ENCODE measurements around the gene RFNG. TPM values are rescaled to one million over a fixed set of nuclear protein-coding genes. Genes with fewer than 3 reads are reported as not detected.

The RFNG gene
- total and polyA plus RNA-seq, 2 donors: 8.1 to 45.4 TPM

GRCh38 chr17:82097184-82097918 lies 45.7 kb upstream of the RFNG start:
- WGBS: 1% methylated on average over 77 of the region's 77 CpGs
- Histone ChIP-seq H3K4me3 (ENCODE audit: low read length in 2 of 2) (peak overlapping the region; percentile 56 to 89), H3K36me3 (ENCODE audit: control insufficient read depth in 2 of 2, insufficient read depth in 2 of 2, low read length in 1 of 2) (peaks cover 46 to 50% of the 10 kb centered on the region in 2 donors), H3K27me3 (ENCODE audit: control insufficient read depth in 2 of 2, insufficient read depth in 1 of 2, low read length in 1 of 2) (no peaks in the 10 kb centered on the region), H3K27ac (ENCODE audit: low read depth in 1 of 2, low read length in 1 of 2) (peak overlapping the region; percentile 60 to 87), H3K9me3 (ENCODE audit: control insufficient read depth in 2 of 2, insufficient read depth in 1 of 2, low read length in 1 of 2) (peaks cover 0 to 5% of the 10 kb centered on the region in 2 donors), H3K4me1 (ENCODE audit: control insufficient read depth in 2 of 2, insufficient read depth in 2 of 2, low read length in 2 of 2) (peaks cover 31 to 41% of the 10 kb centered on the region in 2 donors)
- DNase-seq (ENCODE audit: low read depth in 6 of 9, low spot score in 9 of 9): no peak

DNA sequence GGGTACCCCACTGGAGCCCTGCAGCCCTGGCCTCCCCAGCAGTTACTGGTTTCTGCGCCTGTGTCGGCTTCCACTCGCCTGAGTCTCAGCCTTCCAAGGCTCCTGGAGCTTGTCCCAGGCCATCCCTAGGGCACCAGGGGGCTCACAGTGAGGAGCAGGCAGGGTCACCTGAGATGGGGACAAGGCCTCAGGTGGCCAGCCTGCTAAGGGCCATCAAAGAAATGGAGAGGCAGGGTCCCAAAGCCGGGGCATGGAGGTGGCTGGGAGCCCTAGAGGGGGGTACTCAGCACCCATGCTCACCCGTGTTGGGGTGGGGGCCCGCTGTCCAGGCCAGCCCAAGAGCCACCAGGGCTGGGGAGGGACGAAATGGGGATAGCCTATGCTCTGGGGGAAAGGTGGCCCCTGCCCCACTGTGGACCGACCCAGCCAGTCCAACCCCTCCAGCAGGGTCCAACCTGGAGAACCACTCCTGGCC lies 45.1 kb upstream of the RFNG start:
- H3K4me1 ChIP-seq (ENCODE audit: control insufficient read depth in 2 of 2, insufficient read depth in 2 of 2, low read length in 2 of 2): peaks cover 28 to 38% of the 10 kb centered on the region in 2 donors
- no peak overlapping the region for H3K27ac ChIP-seq (ENCODE audit: low read depth in 1 of 2, low read length in 1 of 2)
- WGBS: 83% methylated on average over 8 of the region's 8 CpGs
- DNase-seq (ENCODE audit: low read depth in 6 of 9, low spot score in 9 of 9): no peak
- peaks cover 0 to 5% of the 10 kb centered on the region in 2 donors for H3K9me3 ChIP-seq (ENCODE audit: control insufficient read depth in 2 of 2, insufficient read depth in 1 of 2, low read length in 1 of 2)
- no peaks in the 10 kb centered on the region for H3K27me3 ChIP-seq (ENCODE audit: control insufficient read depth in 2 of 2, insufficient read depth in 1 of 2, low read length in 1 of 2)
- H3K4me3 ChIP-seq (ENCODE audit: low read length in 2 of 2): peak overlapping the region; percentile 55 to 89
- peaks cover 52 to 56% of the 10 kb centered on the region in 2 donors for H3K36me3 ChIP-seq (ENCODE audit: control insufficient read depth in 2 of 2, insufficient read depth in 2 of 2, low read length in 1 of 2)

DNA sequence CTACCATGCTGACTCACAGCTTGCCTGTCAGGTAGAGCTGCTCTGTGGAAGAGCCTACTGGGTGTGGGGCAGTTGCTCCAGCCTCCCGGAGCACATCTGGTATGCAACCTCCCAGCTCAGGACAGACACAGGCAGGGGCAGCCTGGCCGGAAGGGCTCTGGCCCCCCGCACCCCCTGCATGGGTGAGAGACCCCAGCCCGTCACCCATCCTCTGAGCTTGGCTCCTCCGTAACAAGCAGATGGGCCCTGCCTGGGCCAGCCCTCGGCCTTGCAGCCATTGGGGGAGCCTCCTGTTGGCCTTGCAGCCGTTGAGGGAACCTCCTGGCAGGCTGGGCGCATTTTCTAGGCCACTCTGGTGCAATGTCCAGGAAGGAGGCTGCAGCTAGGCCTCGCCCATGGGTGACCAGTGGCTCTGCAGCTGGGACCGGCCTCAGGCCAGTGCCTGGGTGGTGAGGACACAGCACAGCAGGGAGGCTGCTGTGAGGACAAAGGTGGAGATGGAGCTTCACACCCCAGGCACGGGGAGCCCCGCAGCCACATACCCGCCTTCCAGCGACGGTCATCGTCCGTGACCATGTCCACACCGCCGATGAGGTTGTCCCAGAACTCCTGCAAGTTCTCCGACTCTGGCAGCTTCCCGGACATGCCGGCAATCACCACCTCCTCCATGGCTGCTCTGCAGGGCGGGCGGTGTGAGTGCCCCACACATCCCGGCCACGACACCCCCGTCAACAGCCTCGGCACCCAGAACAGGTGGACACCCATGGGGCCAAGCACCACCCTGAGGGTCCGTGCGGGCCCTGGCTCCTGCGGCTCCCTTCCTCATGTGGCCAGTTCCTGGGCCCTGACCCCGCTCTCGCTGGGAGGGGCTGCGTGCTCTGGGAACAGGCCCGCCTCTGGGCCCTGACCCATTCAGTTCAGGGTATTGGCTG lies 44.4 kb upstream of the RFNG start:
- Histone ChIP-seq H3K9me3 (ENCODE audit: control insufficient read depth in 2 of 2, insufficient read depth in 1 of 2, low read length in 1 of 2) (peaks cover 0 to 5% of the 10 kb centered on the region in 2 donors), H3K36me3 (ENCODE audit: control insufficient read depth in 2 of 2, insufficient read depth in 2 of 2, low read length in 1 of 2) (peaks cover 55 to 63% of the 10 kb centered on the region in 2 donors), H3K27ac (ENCODE audit: low read depth in 1 of 2, low read length in 1 of 2) (no peak overlapping the region), H3K4me1 (ENCODE audit: control insufficient read depth in 2 of 2, insufficient read depth in 2 of 2, low read length in 2 of 2) (peaks cover 25 to 31% of the 10 kb centered on the region in 2 donors), H3K4me3 (ENCODE audit: low read length in 2 of 2) (peak overlapping the region in 1 of 2 donors; percentile 55), H3K27me3 (ENCODE audit: control insufficient read depth in 2 of 2, insufficient read depth in 1 of 2, low read length in 1 of 2) (no peaks in the 10 kb centered on the region)
- 97% methylated on average over 35 of the region's 35 CpGs for WGBS
- no peak for DNase-seq (ENCODE audit: low read depth in 6 of 9, low spot score in 9 of 9)

- Histone ChIP-seq H3K9me3 (ENCODE audit: control insufficient read depth in 2 of 2, insufficient read depth in 1 of 2, low read length in 1 of 2) (no peaks in the 10 kb centered on the region), H3K4me3 (ENCODE audit: low read length in 2 of 2) (no peak overlapping the region), H3K4me1 (ENCODE audit: control insufficient read depth in 2 of 2, insufficient read depth in 2 of 2, low read length in 2 of 2) (peaks cover 21 to 22% of the 10 kb centered on the region in 2 donors), H3K36me3 (ENCODE audit: control insufficient read depth in 2 of 2, insufficient read depth in 2 of 2, low read length in 1 of 2) (peaks cover 61 to 65% of the 10 kb centered on the region in 2 donors), H3K27ac (ENCODE audit: low read depth in 1 of 2, low read length in 1 of 2) (peak overlapping the region in 1 of 2 donors; percentile 4), H3K27me3 (ENCODE audit: control insufficient read depth in 2 of 2, insufficient read depth in 1 of 2, low read length in 1 of 2) (no peaks in the 10 kb centered on the region)
- 97% methylated on average over 37 of the region's 37 CpGs for WGBS
- no peak for DNase-seq (ENCODE audit: low read depth in 6 of 9, low spot score in 9 of 9)
Measured at GRCh38 chr17:82094931-82095776, 43.5 kb upstream of the RFNG start.

DNA sequence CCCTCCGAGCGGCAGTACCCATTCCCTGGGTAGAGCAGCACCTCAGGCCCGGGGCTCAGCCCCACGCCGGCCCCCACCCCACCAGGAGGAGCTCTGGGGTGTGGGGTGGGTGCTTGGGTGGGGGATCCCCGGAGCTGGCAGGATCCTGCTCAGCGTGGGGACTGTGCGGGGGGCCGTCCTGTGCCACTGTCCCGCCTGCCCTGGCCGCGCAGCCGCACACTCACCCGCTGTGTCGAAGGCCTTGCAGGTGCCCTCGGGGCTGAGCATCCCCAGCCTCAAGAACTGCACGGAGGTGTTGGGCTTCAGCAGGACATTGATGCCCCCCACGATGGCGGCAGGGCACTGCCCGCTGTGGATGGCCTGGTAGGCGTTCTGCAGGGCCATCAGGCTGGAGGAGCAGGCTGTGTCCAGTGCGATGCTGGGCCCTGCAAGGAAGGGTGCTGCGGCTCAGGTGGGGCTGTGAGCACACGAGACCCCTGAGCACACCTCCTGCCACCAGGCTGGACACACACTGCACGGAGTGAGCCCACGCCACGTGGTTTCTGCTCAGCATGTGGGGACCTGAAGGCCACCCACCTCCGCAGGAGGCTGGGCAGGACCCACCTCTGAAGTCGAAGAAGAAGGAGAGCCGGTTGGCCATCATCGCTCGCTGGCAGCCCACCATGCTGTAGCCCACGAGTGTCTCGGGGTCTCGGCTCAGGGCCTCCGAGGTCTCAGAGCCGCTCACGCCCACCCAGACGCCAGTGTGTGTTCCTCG lies 41.6 kb upstream of the RFNG start:
- no peak for DNase-seq (ENCODE audit: low read depth in 6 of 9, low spot score in 9 of 9)
- H3K9me3 ChIP-seq (ENCODE audit: control insufficient read depth in 2 of 2, insufficient read depth in 1 of 2, low read length in 1 of 2): no peaks in the 10 kb centered on the region
- no peak overlapping the region for H3K27ac ChIP-seq (ENCODE audit: low read depth in 1 of 2, low read length in 1 of 2)
- peaks cover 11 to 13% of the 10 kb centered on the region in 2 donors for H3K4me1 ChIP-seq (ENCODE audit: control insufficient read depth in 2 of 2, insufficient read depth in 2 of 2, low read length in 2 of 2)
- H3K4me3 ChIP-seq (ENCODE audit: low read length in 2 of 2): no peak overlapping the region
- WGBS: 97% methylated on average over 40 of the region's 40 CpGs
- peaks cover 80 to 81% of the 10 kb centered on the region in 2 donors for H3K36me3 ChIP-seq (ENCODE audit: control insufficient read depth in 2 of 2, insufficient read depth in 2 of 2, low read length in 1 of 2)
- H3K27me3 ChIP-seq (ENCODE audit: control insufficient read depth in 2 of 2, insufficient read depth in 1 of 2, low read length in 1 of 2): no peaks in the 10 kb centered on the region

- Histone ChIP-seq H3K4me3 (ENCODE audit: low read length in 2 of 2) (no peak overlapping the region), H3K27me3 (ENCODE audit: control insufficient read depth in 2 of 2, insufficient read depth in 1 of 2, low read length in 1 of 2) (no peaks in the 10 kb centered on the region), H3K27ac (ENCODE audit: low read depth in 1 of 2, low read length in 1 of 2) (no peak overlapping the region), H3K36me3 (ENCODE audit: control insufficient read depth in 2 of 2, insufficient read depth in 2 of 2, low read length in 1 of 2) (peaks cover 86% of the 10 kb centered on the region in 2 donors), H3K4me1 (ENCODE audit: control insufficient read depth in 2 of 2, insufficient read depth in 2 of 2, low read length in 2 of 2) (peaks cover 11 to 13% of the 10 kb centered on the region in 2 donors), H3K9me3 (ENCODE audit: control insufficient read depth in 2 of 2, insufficient read depth in 1 of 2, low read length in 1 of 2) (no peaks in the 10 kb centered on the region)
- 97% methylated on average over 20 of the region's 20 CpGs for WGBS
- DNase-seq (ENCODE audit: low read depth in 6 of 9, low spot score in 9 of 9): no peak
Measured at GRCh38 chr17:82092628-82092994, 41.0 kb upstream of the RFNG start.

DNA sequence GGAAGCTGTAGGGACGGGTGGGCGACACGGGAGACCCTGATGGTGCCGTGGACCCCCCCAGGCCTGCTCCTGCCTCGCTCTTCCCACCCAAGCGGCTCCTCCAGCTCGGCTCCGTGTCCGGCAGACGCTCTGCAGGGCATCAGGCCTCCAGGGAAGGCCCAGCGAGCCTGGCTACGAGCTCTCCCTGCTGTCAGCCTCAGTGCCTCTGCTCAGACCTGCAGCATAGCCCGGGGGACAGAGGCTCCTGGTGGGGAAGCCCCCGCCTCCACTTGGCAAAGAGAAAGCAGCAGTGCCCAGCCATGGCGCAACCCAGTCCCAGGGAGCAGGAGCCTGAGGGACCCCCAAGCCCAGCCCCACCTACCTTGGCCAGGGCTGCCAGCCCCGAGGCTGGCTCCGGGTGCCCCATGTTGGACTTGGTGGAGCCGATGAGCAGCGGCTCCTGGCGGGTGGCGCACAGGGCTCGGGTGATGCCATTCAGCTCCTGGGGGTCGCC lies 40.5 kb upstream of the RFNG start:
- Histone ChIP-seq H3K4me3 (ENCODE audit: low read length in 2 of 2) (no peak overlapping the region), H3K9me3 (ENCODE audit: control insufficient read depth in 2 of 2, insufficient read depth in 1 of 2, low read length in 1 of 2) (no peaks in the 10 kb centered on the region), H3K27me3 (ENCODE audit: control insufficient read depth in 2 of 2, insufficient read depth in 1 of 2, low read length in 1 of 2) (no peaks in the 10 kb centered on the region), H3K27ac (ENCODE audit: low read depth in 1 of 2, low read length in 1 of 2) (no peak overlapping the region), H3K4me1 (ENCODE audit: control insufficient read depth in 2 of 2, insufficient read depth in 2 of 2, low read length in 2 of 2) (peaks cover 10 to 11% of the 10 kb centered on the region in 2 donors), H3K36me3 (ENCODE audit: control insufficient read depth in 2 of 2, insufficient read depth in 2 of 2, low read length in 1 of 2) (peaks cover 90 to 91% of the 10 kb centered on the region in 2 donors)
- no peak for DNase-seq (ENCODE audit: low read depth in 6 of 9, low spot score in 9 of 9)
- 95% methylated on average over 23 of the region's 23 CpGs for WGBS
